GM12878 (cell line): Measurements from ENCODE around the gene PCARE. TPM values are rescaled to one million over a fixed set of nuclear protein-coding genes. Genes with fewer than 3 reads are reported as not detected.

Experiments used
- ATAC-seq: fragments of 200-7000 bp; cut with Tn5 transposase; 3 replicates; pipeline ENCODE4 v1.9.1; 2020; ENCODE audit warnings: mild to moderate bottlenecking, moderate library complexity
- BruUV-seq: library from RNA; stranded (reverse); fragments of 400-500 nt; replicated peaks from 2 replicates; lab custom pipeline; 2021; lab: Mats Ljungman, UMichigan
- CTCF ChIA-PET: fragments of 300-600 bp; sonication (Branson Sonifier 250); formaldehyde crosslinking; extraction: SDS; loops from one replicate; lab custom pipeline; 2021; ENCODE audit warnings: inconsistent platforms; lab: Yijun Ruan, JAX
- POLR2A ChIA-PET: fragments of 350-600 bp; formaldehyde crosslinking; extraction: SDS; loops from one replicate; lab custom pipeline; 2021; ENCODE audit warnings: inconsistent platforms; lab: Charles Lee
- RAD21 ChIA-PET: fragments of 300-600 bp; sonication (Branson Sonifier 250); formaldehyde crosslinking; loops from one replicate; lab custom pipeline; 2023; ENCODE audit warnings: antibody characterized with exemption; ENCODE audit not compliant: unreplicated experiment; lab: Charles Lee
- SMC1A ChIA-PET: fragments of 300-600 bp; sonication (Branson Sonifier 250); formaldehyde crosslinking; loops from one replicate; lab custom pipeline; 2023; ENCODE audit not compliant: unreplicated experiment, uncharacterized antibody; lab: Charles Lee
- DNase-seq: peaks from one replicate; pipeline ENCODE4 v3.0.0-alpha.2; 2011; ENCODE audit warnings: low read depth, low spot score
- FAIRE-seq: peaks from 3 replicates; lab custom pipeline; 2011; peaks lifted over from hg19 to GRCh38; lab: Jason Lieb, UNC
- H2AFZ ChIP-seq: 2 replicates; pipeline ENCODE4 v1.6.0; 2011; ENCODE audit warnings: low read depth, low read length, control low read depth; ENCODE audit not compliant: control insufficient read depth
- H3K27ac ChIP-seq: 2 replicates; pipeline ENCODE4 v1.5.1; 2011; ENCODE audit warnings: control low read depth; ENCODE audit not compliant: control insufficient read depth, insufficient read depth
- H3K27me3 ChIP-seq, 2 experiments: replicated peaks in 1 of 2; 2 replicates each; pipeline versions ENCODE4 v1.6.0 to v1.6.1; 2011; ENCODE audit warnings: low read length in 1 of 2; ENCODE audit not compliant: control insufficient read depth in 2 of 2, insufficient read depth in 2 of 2
- H3K36me3 ChIP-seq, 2 experiments: 2 replicates each; pipeline ENCODE4 v1.5.1; 2011; ENCODE audit warnings: low read length in 1 of 2; ENCODE audit not compliant: control insufficient read depth in 2 of 2, insufficient read depth in 2 of 2
- H3K4me1 ChIP-seq: 2 replicates; pipeline ENCODE4 v1.6.1; 2011; ENCODE audit warnings: mild to moderate bottlenecking, low read length, moderate library complexity, mixed read lengths; ENCODE audit not compliant: control insufficient read depth, insufficient read depth
- H3K4me2 ChIP-seq: 2 replicates; pipeline ENCODE4 v1.6.0; 2011; ENCODE audit warnings: control low read depth; ENCODE audit not compliant: control insufficient read depth, insufficient read depth
- H3K4me3 ChIP-seq: fragments of 200-600 bp; sonication (generic); 2 replicates; pipeline ENCODE4 v1.5.1; 2016
- H3K79me2 ChIP-seq: 2 replicates; pipeline ENCODE4 v1.6.0; 2011; ENCODE audit warnings: low read length; ENCODE audit not compliant: control insufficient read depth, insufficient read depth
- H3K9ac ChIP-seq: 2 replicates; pipeline ENCODE4 v1.8.0; 2011; ENCODE audit warnings: low read length, control low read depth, mixed read lengths; ENCODE audit not compliant: control insufficient read depth, insufficient read depth
- H3K9me3 ChIP-seq: replicated peaks from 3 replicates; pipeline ENCODE4 v1.5.1; 2011; ENCODE audit warnings: mild to moderate bottlenecking, low read length; ENCODE audit not compliant: control insufficient read depth, insufficient read depth
- H4K20me1 ChIP-seq: 2 replicates; pipeline ENCODE4 v1.6.0; 2011; ENCODE audit not compliant: control insufficient read depth, insufficient read depth
- IRF5 ChIP-seq: fragments of 450-650 bp; IDR thresholded peaks from 2 replicates; pipeline ENCODE4 v1.6.1; 2017; ENCODE audit warnings: borderline replicate concordance
- RFX5 ChIP-seq: IDR thresholded peaks from 2 replicates; pipeline ENCODE4 v1.6.1; 2011; ENCODE audit warnings: low read depth, low read length, improper control_type of control experiment
- ZBTB40 ChIP-seq: fragments of 450-650 bp; IDR thresholded peaks from 2 replicates; pipeline ENCODE4 v1.6.1; 2016; ENCODE audit warnings: mild to moderate bottlenecking, moderate library complexity, borderline replicate concordance
- WGBS: methylation state at CpG from one replicate; pipeline ENCODE4 v1.1.6; 2016; ENCODE audit warnings: low lambda C conversion rate; ENCODE audit not compliant: insufficient replicate concordance, insufficient coverage; ENCODE audit errors: missing lambda C conversion rate; 5-methylcytosine and 5-hydroxymethylcytosine counted together
- in situ Hi-C: fragments of 300-500 bp; cut with MboI; formaldehyde crosslinking; loops from 9 replicates; pipeline ENCODE4 v1.14.3; 2018; ENCODE audit warnings: mixed read lengths
- intact Hi-C: fragments of 100-400 bp; cut with micrococcal nuclease; formaldehyde crosslinking; loops from one replicate; pipeline ENCODE4 v1.14.2; 2022; ENCODE audit not compliant: unreplicated experiment
- polyA plus RNA-seq, 11 experiments: library from polyadenylated mRNA; depleted of rRNA in 4 of 11; unstranded in 6 of 11; stranded (reverse) in 5 of 11; fragments of >200 nt; fragmentation: Nextera tagmentation in 4 of 11; fragmentation: Illumina TruSeq in 1 of 11; extraction: Ambion mirVana in 4 of 11; extraction: Trizol in 1 of 11; gene quantifications; 1 replicate in 1 of 11; 2 replicates in 10 of 11; pipeline versions ENCODE4 v1.2.1 to v1.2.3, GENCODE V29; 2011 to 2016; ENCODE audit warnings: inconsistent platforms in 2 of 11, missing spikeins in 2 of 11, low read depth in 1 of 11
- total RNA-seq, 4 experiments: library from RNA; depleted of rRNA in 3 of 4; stranded (reverse); fragments of >200 nt in 3 of 4; fragmentation: Illumina TruSeq in 1 of 4; extraction: Trizol in 1 of 4; gene quantifications; 2 replicates each; pipeline versions ENCODE4 v1.2.1 to v1.2.3, GENCODE V29; 2013 to 2021
- TF ChIP-seq, protein P1 (sequence below): fragments of 450-650 bp; formaldehyde crosslinking; IDR thresholded peaks from 2 replicates; pipeline ENCODE4 v1.4.0; 2020; ENCODE audit warnings: mild to moderate bottlenecking, moderate library complexity
- TF ChIP-seq, protein P2 (sequence below): fragments of 450-650 bp; IDR thresholded peaks from 2 replicates; pipeline ENCODE4 v1.6.1; 2018; ENCODE audit warnings: mild to moderate bottlenecking, low read depth, moderate library complexity; ENCODE audit not compliant: partially characterized antibody

Gene PCARE
- total and polyA plus RNA-seq, 10 of the 15 experiments (the other 5 are each of a cell fraction or from before 2014, with no cell fraction given), result 0.04 to 0.08 (median 0.06) TPM; not detected in 5

- TF ChIP-seq, protein P1, sequence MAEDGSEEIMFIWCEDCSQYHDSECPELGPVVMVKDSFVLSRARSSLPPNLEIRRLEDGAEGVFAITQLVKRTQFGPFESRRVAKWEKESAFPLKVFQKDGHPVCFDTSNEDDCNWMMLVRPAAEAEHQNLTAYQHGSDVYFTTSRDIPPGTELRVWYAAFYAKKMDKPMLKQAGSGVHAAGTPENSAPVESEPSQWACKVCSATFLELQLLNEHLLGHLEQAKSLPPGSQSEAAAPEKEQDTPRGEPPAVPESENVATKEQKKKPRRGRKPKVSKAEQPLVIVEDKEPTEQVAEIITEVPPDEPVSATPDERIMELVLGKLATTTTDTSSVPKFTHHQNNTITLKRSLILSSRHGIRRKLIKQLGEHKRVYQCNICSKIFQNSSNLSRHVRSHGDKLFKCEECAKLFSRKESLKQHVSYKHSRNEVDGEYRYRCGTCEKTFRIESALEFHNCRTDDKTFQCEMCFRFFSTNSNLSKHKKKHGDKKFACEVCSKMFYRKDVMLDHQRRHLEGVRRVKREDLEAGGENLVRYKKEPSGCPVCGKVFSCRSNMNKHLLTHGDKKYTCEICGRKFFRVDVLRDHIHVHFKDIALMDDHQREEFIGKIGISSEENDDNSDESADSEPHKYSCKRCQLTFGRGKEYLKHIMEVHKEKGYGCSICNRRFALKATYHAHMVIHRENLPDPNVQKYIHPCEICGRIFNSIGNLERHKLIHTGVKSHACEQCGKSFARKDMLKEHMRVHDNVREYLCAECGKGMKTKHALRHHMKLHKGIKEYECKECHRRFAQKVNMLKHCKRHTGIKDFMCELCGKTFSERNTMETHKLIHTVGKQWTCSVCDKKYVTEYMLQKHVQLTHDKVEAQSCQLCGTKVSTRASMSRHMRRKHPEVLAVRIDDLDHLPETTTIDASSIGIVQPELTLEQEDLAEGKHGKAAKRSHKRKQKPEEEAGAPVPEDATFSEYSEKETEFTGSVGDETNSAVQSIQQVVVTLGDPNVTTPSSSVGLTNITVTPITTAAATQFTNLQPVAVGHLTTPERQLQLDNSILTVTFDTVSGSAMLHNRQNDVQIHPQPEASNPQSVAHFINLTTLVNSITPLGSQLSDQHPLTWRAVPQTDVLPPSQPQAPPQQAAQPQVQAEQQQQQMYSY, result no peak
- no peak for TF ChIP-seq RFX5
Observed at GRCh38 chr2:29021886-29022285, 52.4 kb downstream of the PCARE start (continued).

- peaks cover 11% of the 10 kb centered on the region for H3K4me1 ChIP-seq
- intact Hi-C loops, result no loop called here
- no peak for FAIRE-seq
- TF ChIP-seq IRF5, result no peak
- TF ChIP-seq ZBTB40, result no peak
- TF ChIP-seq, protein P2, sequence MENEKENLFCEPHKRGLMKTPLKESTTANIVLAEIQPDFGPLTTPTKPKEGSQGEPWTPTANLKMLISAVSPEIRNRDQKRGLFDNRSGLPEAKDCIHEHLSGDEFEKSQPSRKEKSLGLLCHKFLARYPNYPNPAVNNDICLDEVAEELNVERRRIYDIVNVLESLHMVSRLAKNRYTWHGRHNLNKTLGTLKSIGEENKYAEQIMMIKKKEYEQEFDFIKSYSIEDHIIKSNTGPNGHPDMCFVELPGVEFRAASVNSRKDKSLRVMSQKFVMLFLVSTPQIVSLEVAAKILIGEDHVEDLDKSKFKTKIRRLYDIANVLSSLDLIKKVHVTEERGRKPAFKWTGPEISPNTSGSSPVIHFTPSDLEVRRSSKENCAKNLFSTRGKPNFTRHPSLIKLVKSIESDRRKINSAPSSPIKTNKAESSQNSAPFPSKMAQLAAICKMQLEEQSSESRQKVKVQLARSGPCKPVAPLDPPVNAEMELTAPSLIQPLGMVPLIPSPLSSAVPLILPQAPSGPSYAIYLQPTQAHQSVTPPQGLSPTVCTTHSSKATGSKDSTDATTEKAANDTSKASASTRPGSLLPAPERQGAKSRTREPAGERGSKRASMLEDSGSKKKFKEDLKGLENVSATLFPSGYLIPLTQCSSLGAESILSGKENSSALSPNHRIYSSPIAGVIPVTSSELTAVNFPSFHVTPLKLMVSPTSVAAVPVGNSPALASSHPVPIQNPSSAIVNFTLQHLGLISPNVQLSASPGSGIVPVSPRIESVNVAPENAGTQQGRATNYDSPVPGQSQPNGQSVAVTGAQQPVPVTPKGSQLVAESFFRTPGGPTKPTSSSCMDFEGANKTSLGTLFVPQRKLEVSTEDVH, result no peak
Observed at GRCh38 chr2:29017716-29018435, 56.4 kb downstream of the PCARE start.

More at GRCh38 chr2:29017716-29018435, 56.4 kb downstream of the PCARE start:
- Histone ChIP-seq H3K36me3 (no peaks in the 10 kb centered on the region), H4K20me1 (no peaks in the 10 kb centered on the region), H3K27ac (no peak overlapping the region), H3K9ac (no peak overlapping the region), H3K9me3 (no peaks in the 10 kb centered on the region), H3K4me2 (no peak overlapping the region), H3K4me3 (no peak overlapping the region), H3K27me3 (no peaks in the 10 kb centered on the region), H2AFZ (no peak overlapping the region), H3K79me2 (no peaks in the 10 kb centered on the region)
- DNase-seq, result no peak
- BruUV-seq, result no TSS peak
- ChIA-PET POLR2A (no interaction called here), RAD21 (no interaction called here), SMC1A (interaction anchor here (1.3 kb wide), 1 partner anchor 178 kb away, joined by 3 read pairs; no protein-coding TSS in a partner anchor), CTCF (interaction anchor here (1.0 kb wide), 1 partner anchor 197 kb away, joined by 3 read pairs; no protein-coding TSS in a partner anchor)
- ATAC-seq, result no peak
- in situ Hi-C loops, result no loop called here
- WGBS, result 66% methylated on average over 16 of the region's 19 CpGs
